HEK293T (cell line): ENCODE results near the gene NANP.
"Not testable (repeated sequence)": the region's sequence is repeated elsewhere in the genome, so short reads cannot be mapped to it uniquely, and the experiment has no call there.

Source experiments
- CTCF ChIA-PET: fragments of 350-600 bp; formaldehyde crosslinking; extraction: SDS; loops from one replicate; lab custom pipeline; 2021; ENCODE audit warnings: antibody characterized with exemption, inconsistent platforms; lab: Yijun Ruan, JAX
- POLR2A ChIA-PET: fragments of 350-600 bp; formaldehyde crosslinking; extraction: SDS; loops from one replicate; lab custom pipeline; 2020; ENCODE audit warnings: antibody characterized with exemption, inconsistent platforms; lab: Yijun Ruan, JAX
- DNase-seq: peaks from one replicate; pipeline ENCODE4 v3.0.0; 2012; ENCODE audit warnings: mixed read lengths; ENCODE audit errors: extremely low spot score
- ARNT ChIP-seq: fragments of 450-650 bp; IDR thresholded peaks from 2 replicates; pipeline ENCODE4 v1.6.1; 2017; ENCODE audit warnings: mild to moderate bottlenecking
- BHLHE40 ChIP-seq: fragments of 450-650 bp; IDR thresholded peaks from 2 replicates; pipeline ENCODE4 v1.6.1; 2016; ENCODE audit warnings: mild to moderate bottlenecking, moderate library complexity, borderline replicate concordance
- CTBP1 ChIP-seq: fragments of 450-650 bp; IDR thresholded peaks from 2 replicates; pipeline ENCODE4 v1.6.1; 2016; ENCODE audit warnings: borderline replicate concordance
- ELF4 ChIP-seq: fragments of 450-650 bp; IDR thresholded peaks from 2 replicates; pipeline ENCODE4 v1.6.1; 2017; ENCODE audit warnings: antibody characterized with exemption
- FOXA1 ChIP-seq: fragments of 450-650 bp; IDR thresholded peaks from 2 replicates; pipeline ENCODE4 v1.6.1; 2016; ENCODE audit warnings: mild to moderate bottlenecking
- FOXK2 ChIP-seq: fragments of 450-650 bp; IDR thresholded peaks from 2 replicates; pipeline ENCODE4 v1.6.1; 2016; ENCODE audit warnings: mild to moderate bottlenecking
- FOXM1 ChIP-seq: fragments of 450-650 bp; IDR thresholded peaks from 2 replicates; pipeline ENCODE4 v1.6.1; 2017; ENCODE audit warnings: mild to moderate bottlenecking, borderline replicate concordance
- HDGF ChIP-seq: fragments of 450-650 bp; IDR thresholded peaks from 2 replicates; pipeline ENCODE4 v1.6.1; 2017; ENCODE audit warnings: antibody characterized with exemption, borderline replicate concordance
- L3MBTL2 ChIP-seq: fragments of 450-650 bp; conservative IDR thresholded peaks from 2 replicates; pipeline ENCODE4 v1.6.1; 2016; ENCODE audit warnings: mild to moderate bottlenecking
- LEF1 ChIP-seq: fragments of 450-650 bp; IDR thresholded peaks from 2 replicates; pipeline ENCODE4 v1.6.1; 2017; ENCODE audit warnings: mild to moderate bottlenecking, borderline replicate concordance
- NFRKB ChIP-seq: fragments of 450-650 bp; IDR thresholded peaks from 2 replicates; pipeline ENCODE4 v1.6.1; 2016; ENCODE audit warnings: mild to moderate bottlenecking, moderate library complexity
- PKNOX1 ChIP-seq: fragments of 450-650 bp; IDR thresholded peaks from 2 replicates; pipeline ENCODE4 v1.6.1; 2016
- SP1 ChIP-seq: fragments of 450-650 bp; IDR thresholded peaks from 2 replicates; pipeline ENCODE4 v1.6.1; 2017
- SUZ12 ChIP-seq: fragments of 450-650 bp; IDR thresholded peaks from 2 replicates; pipeline ENCODE4 v1.6.1; 2016; ENCODE audit warnings: mild to moderate bottlenecking
- TARDBP ChIP-seq: fragments of 450-650 bp; IDR thresholded peaks from 2 replicates; pipeline ENCODE4 v1.6.1; 2016
- ZNF384 ChIP-seq: fragments of 450-650 bp; IDR thresholded peaks from 2 replicates; pipeline ENCODE4 v1.6.1; 2016

NANP gene

DNA sequence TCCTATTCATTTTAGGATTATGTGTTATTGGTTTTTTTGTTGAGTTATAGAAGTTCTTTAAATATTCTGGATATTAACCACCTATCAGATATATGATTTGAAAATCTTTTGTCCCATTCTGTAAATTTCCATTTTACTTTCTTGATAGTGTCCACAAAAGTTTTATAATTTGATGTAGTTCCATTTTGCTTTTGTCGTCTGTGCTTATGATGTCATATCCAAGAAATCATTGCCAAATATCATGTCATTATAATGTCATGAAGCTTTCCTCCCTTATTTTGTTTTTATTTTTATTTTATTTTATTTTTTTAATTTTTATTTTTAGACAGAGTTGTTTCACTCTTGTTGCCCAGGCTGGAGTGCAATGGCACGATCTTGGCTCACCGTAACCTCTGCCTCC is 21.0 kb upstream of the NANP start:
- no peak for TF ChIP-seq ELF4
- TF ChIP-seq LEF1 = no peak
- TF ChIP-seq ZNF384 = no peak
- no peak for TF ChIP-seq L3MBTL2
- TF ChIP-seq FOXK2 = no peak
- no peak for TF ChIP-seq FOXM1
- TF ChIP-seq NFRKB = no peak
- no peak for TF ChIP-seq HDGF
- TF ChIP-seq TARDBP = no peak
- TF ChIP-seq SP1 = no peak
- no peak for TF ChIP-seq CTBP1
- DNase-seq = no peak
- ChIA-PET POLR2A (no interaction called here), CTCF (no interaction called here)

- DNase-seq = no peak
- ChIA-PET CTCF (no interaction called here), POLR2A (no interaction called here)
- TF ChIP-seq FOXM1 = no peak
- no peak for TF ChIP-seq BHLHE40
- TF ChIP-seq NFRKB = no peak
- TF ChIP-seq CTBP1 = no peak
- TF ChIP-seq ARNT = no peak
- TF ChIP-seq SP1 = no peak
- TF ChIP-seq TARDBP = no peak
- no peak for TF ChIP-seq FOXK2
- TF ChIP-seq LEF1 = no peak
- no peak for TF ChIP-seq ELF4
- TF ChIP-seq ZNF384 = no peak
- no peak for TF ChIP-seq HDGF
- TF ChIP-seq SUZ12 = no peak
Measured at GRCh38 chr20:25643716-25644115, 19.9 kb upstream of the NANP start.

GRCh38 chr20:25637247-25637646 is 13.4 kb upstream of the NANP start:
- POLR2A ChIA-PET = no interaction called here
- no peak for TF ChIP-seq ZNF384
- no peak for TF ChIP-seq ARNT
- no peak for TF ChIP-seq L3MBTL2
- TF ChIP-seq NFRKB = no peak
- TF ChIP-seq FOXM1 = no peak
- TF ChIP-seq ELF4 = no peak
- no peak for TF ChIP-seq SP1
- TF ChIP-seq FOXA1 = no peak
- no peak for TF ChIP-seq PKNOX1
- no peak for TF ChIP-seq CTBP1
- TF ChIP-seq LEF1 = no peak
- TF ChIP-seq BHLHE40 = no peak
- no peak for DNase-seq
- CTCF ChIA-PET = no interaction called here

DNA sequence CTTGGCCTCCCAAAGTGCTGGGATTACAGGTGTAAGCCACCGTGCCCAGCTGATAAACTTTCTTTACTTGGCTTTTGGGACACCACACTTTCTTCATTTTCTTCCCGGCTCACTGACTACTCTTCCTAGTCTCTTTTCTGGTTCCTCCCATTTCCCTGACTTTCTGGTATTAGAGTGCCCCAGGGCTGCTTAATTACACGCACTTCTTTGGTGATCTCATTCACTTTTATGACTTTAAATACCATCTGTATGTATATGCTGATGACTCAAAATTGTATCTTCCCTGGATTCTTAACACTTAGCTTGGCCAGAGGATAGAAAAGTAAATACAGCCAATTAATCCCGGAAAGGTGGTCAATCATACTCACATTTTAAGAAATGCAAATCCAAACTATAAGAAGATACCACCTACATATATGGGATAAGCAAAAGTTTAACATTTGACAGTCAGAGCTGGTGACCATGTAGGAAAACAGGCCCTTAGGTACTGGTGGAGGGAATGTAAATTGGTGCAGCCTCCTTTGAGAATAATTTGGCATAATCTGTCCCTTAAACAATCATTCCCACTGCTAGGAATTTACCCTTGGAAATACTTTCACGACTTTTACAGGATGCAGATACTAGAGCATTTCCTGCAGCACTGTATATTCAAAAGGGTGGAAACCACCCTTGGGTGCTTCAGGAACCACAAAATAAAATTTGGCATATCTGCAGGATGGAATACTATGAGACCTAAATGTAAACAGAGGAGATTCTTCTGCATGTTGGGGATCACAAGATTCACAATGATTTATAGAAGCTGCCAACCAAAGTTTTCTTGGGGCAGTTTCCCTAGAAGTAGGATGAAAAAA is 9.4 kb upstream of the NANP start:
- TF ChIP-seq BHLHE40 (no peak), FOXA1 (no peak), ARNT (no peak), FOXM1 (no peak), ELF4 (no peak), PKNOX1 (no peak)
- ChIA-PET POLR2A (no interaction called here), CTCF (no interaction called here)
- no peak for DNase-seq

- CTCF ChIA-PET, POLR2A ChIA-PET, DNase-seq: not testable (repeated sequence)
Measured at GRCh38 chr20:25630615-25631014, 6.8 kb upstream of the NANP start.

- no peak for DNase-seq
- CTCF ChIA-PET = no interaction called here
- POLR2A ChIA-PET = no interaction called here
- TF ChIP-seq SUZ12 (no peak), SP1 (no peak)
Measured at GRCh38 chr20:25629816-25630499, 6.1 kb upstream of the NANP start.

DNA sequence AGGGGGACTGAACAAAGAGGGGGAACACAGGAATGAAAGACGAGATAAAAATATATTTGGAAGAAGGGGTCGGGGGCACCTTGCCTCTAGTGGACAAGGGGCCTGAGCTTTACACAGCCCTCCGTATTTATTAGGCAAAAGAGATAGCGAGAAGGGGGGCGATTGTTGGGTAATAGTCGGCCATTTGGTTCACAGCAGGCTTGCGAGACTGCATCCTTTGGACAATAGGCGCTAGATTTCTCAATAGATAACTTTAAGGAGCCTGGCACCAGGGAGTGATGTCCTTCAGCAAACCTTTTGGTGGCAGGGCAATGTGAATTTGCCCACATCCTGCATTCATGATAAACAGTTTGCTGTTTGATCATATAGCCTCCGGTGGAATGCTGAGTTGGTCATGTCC is 3.0 kb upstream of the NANP start:
- TF ChIP-seq NFRKB = no peak
- TF ChIP-seq FOXM1 = no peak
- TF ChIP-seq LEF1 = no peak
- TF ChIP-seq ELF4 = no peak
- ChIA-PET CTCF (no interaction called here), POLR2A (interaction anchor here (0.6 kb wide), 1 partner anchor 94 kb away, joined by 3 read pairs; no protein-coding TSS in a partner anchor)
- no peak for DNase-seq

- CTCF ChIA-PET = no interaction called here
- POLR2A ChIA-PET = interaction anchor here (0.8 to 1.4 kb wide), 3 partner anchors 14 to 217 kb away, joined by 3 read pairs; partner anchors contain the start of gene GINS1
Measured at GRCh38 chr20:25624500-25624939, 706 bp upstream of the NANP start.

More at GRCh38 chr20:25624500-25624939, 706 bp upstream of the NANP start:
- TF ChIP-seq BHLHE40 (no peak), PKNOX1 (no peak), FOXM1 (no peak)
- no peak for DNase-seq
